HG03135 (cell line): ENCODE measurements around the gene SLC13A2.
"Not testable (repeated sequence)": the region's sequence is repeated elsewhere in the genome, so short reads cannot be mapped to it uniquely, and the experiment has no call there.

Source experiments
- ATAC-seq: cut with Tn5 transposase; IDR thresholded peaks from one replicate; pipeline ENCODE4 v1.9.1; 2021; ENCODE audit warnings: mild to moderate bottlenecking, moderate library complexity; ENCODE audit not compliant: unreplicated experiment

The SLC13A2 gene, protein sequence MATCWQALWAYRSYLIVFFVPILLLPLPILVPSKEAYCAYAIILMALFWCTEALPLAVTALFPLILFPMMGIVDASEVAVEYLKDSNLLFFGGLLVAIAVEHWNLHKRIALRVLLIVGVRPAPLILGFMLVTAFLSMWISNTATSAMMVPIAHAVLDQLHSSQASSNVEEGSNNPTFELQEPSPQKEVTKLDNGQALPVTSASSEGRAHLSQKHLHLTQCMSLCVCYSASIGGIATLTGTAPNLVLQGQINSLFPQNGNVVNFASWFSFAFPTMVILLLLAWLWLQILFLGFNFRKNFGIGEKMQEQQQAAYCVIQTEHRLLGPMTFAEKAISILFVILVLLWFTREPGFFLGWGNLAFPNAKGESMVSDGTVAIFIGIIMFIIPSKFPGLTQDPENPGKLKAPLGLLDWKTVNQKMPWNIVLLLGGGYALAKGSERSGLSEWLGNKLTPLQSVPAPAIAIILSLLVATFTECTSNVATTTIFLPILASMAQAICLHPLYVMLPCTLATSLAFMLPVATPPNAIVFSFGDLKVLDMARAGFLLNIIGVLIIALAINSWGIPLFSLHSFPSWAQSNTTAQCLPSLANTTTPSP

GRCh38 chr17:28473542-28473941 is at the start of gene SLC13A2:
TSS of gene SLC13A2 (plus strand) at chr17:28473644. CDS start at chr17:28473713, 69 bp downstream.
- ATAC-seq: no peak

DNA sequence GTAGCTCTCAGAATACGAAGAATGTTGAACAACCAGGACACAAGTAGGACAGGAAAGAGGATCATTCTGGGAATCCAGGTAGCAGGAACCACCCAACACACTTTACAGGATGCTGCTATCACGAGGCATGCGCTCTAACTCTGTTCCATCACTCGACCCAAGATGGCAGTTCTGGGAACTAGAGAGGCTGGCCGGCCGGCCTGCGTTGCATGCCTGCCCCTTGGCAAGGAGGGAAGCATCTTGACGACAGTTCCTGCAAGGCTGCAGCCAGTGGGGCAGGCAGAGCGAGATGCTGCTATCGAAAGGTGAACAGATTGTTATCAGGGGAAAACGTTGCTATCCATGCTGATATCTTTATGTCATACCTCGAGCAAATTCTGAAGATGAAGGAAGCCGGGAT is 48.2 kb upstream of the SLC13A2 start:
- no peak for ATAC-seq

DNA sequence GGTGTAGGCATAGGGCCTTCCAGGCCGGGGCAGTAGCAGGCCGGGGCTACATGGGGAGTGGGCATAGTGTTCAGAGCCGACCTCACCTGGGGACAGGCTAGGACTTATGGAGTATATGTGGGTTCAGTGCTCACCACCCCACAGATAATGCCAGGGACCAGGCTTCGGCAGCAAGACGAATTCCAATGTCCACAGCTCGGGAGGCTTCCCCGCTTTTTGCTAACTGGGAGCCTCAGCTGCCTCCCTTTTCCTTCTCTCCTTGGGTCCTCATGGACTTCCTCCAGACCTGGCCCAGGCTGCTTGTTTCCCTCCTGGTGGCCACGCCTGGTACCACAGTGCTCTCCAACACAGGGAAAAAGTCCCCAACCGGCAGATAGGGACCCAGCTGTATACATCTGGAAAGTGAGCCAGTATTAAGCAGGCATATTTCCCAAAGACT is 47.3 kb upstream of the SLC13A2 start:
- no peak for ATAC-seq

DNA sequence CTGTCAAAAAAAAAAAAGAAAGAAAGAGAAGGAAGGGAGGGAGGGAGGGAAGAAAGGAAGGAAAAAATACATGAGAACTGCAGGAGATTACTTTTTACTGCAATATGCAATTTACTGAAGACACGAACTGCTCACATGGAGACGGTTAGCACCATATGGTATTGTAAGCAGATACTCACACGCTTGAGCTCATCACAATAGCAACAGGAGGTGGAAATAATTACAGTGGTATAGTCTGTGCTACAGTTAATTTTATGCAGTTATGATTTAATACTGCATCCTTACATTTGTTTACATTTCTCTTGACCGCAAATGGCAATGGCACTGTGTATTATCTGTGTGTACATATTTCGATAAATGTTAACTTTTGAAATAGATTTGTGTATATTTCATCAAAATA is 46.1 kb upstream of the SLC13A2 start:
- ATAC-seq: no peak

- not testable (repeated sequence) for ATAC-seq
Observed at GRCh38 chr17:28427982-28428381, 45.5 kb upstream of the SLC13A2 start.

GRCh38 chr17:28433721-28434120 is 39.7 kb upstream of the SLC13A2 start:
- ATAC-seq: no peak

DNA sequence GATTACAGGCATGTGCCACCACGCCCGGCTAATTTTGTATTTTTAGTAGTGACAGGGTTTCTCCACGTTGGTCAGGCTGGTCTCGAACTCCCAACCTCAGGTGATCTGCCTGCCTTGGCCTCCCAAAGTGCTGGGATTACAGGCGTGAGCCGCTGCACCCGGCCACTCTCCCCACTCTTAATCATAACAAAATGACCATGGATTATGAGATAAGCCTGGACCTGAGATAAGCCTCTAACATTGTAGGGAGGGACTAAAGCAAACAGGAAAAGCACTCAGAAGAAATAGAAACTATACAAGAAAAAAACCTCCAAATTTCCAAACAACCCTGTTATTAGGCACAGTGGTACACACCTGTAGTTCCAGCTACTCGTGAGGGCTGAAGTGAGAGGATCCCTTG is 39.1 kb upstream of the SLC13A2 start:
- not testable (repeated sequence) for ATAC-seq

DNA sequence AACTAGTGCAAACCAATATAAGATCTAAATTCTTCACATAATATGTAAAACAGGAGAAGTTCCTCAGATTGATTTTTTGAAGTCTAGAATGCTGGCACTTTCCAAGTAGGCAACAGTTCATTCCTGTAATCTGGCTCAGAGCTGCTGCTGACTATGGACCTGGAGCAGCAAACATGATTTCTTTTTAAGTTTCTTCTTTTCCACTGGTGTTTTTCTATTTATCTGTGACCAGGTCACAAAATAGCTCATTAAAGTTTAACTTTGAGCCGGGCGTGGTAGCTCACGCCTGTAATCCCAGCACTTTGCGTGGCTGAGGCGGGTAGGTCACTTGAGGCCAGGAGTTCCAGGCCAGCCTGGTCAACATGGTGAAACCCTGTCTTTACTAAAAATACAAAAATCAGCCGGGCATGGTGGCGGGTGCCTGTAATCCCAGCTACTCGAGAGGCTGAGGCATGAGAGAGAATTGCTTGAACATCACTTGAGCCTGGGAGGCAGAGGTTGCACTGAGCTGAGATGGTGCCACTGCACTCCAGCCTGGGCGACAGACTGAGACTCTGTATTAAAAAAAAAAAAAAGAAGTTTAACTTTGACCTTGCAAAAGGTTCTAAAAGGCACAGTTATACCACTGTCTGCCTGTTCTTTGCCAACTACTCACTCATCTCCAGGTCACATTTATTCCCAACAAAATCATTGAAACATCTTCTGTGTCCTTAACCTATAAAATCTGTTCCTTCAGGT is 29.4 kb upstream of the SLC13A2 start:
- ATAC-seq: no peak

GRCh38 chr17:28446716-28447395 is 26.6 kb upstream of the SLC13A2 start:
- ATAC-seq: no peak

GRCh38 chr17:28447396-28447760 is 26.1 kb upstream of the SLC13A2 start:
- no peak for ATAC-seq

GRCh38 chr17:28449859-28450258 is 23.6 kb upstream of the SLC13A2 start:
- ATAC-seq: no peak

- ATAC-seq: no peak
Observed at GRCh38 chr17:28457890-28458289, 15.6 kb upstream of the SLC13A2 start.

GRCh38 chr17:28458881-28459280 is 14.6 kb upstream of the SLC13A2 start:
- ATAC-seq: not testable (repeated sequence)

DNA sequence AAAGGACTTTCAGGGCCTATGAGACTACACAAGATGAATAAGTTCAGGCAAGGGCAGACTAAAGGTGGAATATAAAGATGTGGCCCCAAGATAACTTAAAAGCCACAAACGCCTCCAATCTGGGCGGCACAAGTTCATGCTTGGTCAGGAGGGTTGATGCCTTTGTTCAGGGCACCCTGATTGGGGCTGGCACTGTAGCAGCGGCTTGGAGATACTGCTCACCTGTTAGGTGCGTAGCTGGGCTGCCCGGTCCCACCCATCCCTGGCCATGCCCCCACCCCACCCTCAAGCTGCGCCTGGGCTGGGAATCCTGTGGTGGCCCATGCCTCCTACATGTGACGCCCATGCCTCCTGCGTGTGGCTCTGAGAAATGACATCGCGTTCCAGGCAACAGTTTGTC is 12.5 kb upstream of the SLC13A2 start:
- no peak for ATAC-seq

- ATAC-seq: no peak
Observed at GRCh38 chr17:28466001-28466400, 7.4 kb upstream of the SLC13A2 start.

GRCh38 chr17:28466521-28467048 is 6.9 kb upstream of the SLC13A2 start:
- ATAC-seq: no peak

- ATAC-seq: no peak
Observed at GRCh38 chr17:28467456-28468025, 5.9 kb upstream of the SLC13A2 start.

- ATAC-seq: not testable (repeated sequence)
Observed at GRCh38 chr17:28468033-28468735, 5.3 kb upstream of the SLC13A2 start.

DNA sequence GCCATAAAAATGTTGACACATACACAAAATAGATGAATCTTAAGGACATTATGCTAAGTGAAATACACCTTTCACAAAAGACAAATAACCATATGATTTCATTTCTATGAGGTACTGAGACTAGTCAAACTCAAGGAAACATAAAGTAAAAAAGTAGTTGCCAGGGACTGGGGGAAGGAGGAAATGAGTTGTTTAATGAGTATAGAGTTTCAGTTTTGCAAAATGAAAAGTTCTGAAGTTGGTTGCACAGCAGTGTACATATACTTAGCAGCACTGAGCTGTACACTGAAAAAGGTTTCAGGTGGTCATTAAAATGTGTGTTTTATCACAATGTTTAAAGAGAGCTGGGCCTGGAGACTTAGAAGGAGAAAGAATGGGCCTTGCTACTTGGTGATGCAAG is 4.7 kb upstream of the SLC13A2 start:
- no peak for ATAC-seq

DNA sequence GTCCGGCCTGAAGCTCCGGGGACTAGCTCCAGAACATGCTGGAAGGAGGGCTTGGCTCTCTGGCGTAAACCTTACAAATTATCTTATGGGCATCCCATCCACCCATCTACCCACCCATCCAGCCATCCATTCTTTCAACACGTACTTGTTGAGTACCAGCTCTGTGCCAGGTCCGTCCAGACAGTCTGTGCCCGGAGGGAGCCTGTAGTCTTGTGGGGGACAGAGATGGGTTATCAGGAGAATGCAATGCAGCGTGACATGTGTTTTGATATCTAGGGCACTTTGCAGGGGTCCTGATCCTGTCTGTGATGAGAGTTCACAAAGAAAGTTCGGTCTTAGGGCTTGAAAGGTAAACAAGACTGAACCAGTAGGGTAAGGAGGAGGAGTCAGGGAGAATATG is 4.1 kb upstream of the SLC13A2 start:
- ATAC-seq: no peak
